ENCODE measurements around the gene SRGAP3.

The SRGAP3 gene

GRCh38 chr3:9233814-9234600 is 15.4 kb downstream of the SRGAP3 start:
- no peak for FAIRE-seq
- DNase-seq (ENCODE audit: insufficient read length): no peak
- TF ChIP-seq TAF1 (IDR thresholded peaks at IDR 0.05; ENCODE audit: borderline replicate concordance, low read depth, low read length): no peak
- no peak for TF ChIP-seq POLR2AphosphoS5 (IDR thresholded peaks at IDR 0.05; ENCODE audit: low read depth, low read length)
- TF ChIP-seq POLR2A (IDR thresholded peaks at IDR 0.05; ENCODE audit: low read depth, low read length): no peak

DNA sequence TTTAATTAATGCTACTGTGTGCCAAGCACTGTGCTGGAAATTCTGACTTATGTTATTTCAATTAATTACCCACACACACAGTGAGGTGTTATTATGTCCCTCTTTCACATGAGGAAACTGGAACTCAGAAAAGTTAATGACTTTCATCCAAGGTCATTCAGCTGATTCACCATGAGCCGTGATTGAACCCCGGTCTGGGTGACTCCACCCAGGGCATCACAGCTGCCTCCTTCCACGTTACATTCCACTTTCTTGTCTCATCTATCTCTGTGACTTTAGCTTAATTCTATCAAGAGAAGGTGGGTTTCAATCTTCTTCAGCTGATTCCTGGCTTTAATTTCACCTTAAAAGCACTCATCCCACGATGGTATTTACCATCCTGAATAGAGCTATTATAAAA is 16.3 kb downstream of the SRGAP3 start:
- TF ChIP-seq POLR2AphosphoS5 (IDR thresholded peaks at IDR 0.05; ENCODE audit: low read depth, low read length) (no peak), TAF1 (IDR thresholded peaks at IDR 0.05; ENCODE audit: borderline replicate concordance, low read depth, low read length) (no peak), POLR2A (IDR thresholded peaks at IDR 0.05; ENCODE audit: low read depth, low read length) (no peak)
- FAIRE-seq: no peak
- DNase-seq (ENCODE audit: insufficient read length): no peak

DNA sequence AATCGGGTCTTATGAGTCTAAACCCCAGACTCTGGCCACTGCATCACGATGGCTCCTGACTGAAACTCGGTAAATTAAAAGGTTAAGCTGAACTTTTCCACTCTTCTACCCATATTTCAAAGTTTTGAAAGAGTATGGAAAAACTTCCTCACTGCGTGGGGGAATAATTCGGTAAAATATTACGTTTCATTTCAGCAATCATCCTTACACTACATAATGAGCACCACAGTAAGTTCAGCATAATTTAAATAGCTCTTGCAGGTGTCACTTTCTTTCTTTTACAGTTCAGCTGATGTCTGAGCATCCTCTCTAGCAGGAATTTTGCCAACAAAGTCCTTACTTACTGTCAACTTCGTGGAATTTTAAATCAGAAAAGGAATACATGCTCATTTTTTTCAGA is 17.5 kb downstream of the SRGAP3 start:
- FAIRE-seq (no peak), DNase-seq (ENCODE audit: insufficient read length) (no peak)
- no peak for TF ChIP-seq TAF1 (IDR thresholded peaks at IDR 0.05; ENCODE audit: borderline replicate concordance, low read depth, low read length)
- no peak for TF ChIP-seq POLR2A (IDR thresholded peaks at IDR 0.05; ENCODE audit: low read depth, low read length)
- no peak for TF ChIP-seq POLR2AphosphoS5 (IDR thresholded peaks at IDR 0.05; ENCODE audit: low read depth, low read length)

DNA sequence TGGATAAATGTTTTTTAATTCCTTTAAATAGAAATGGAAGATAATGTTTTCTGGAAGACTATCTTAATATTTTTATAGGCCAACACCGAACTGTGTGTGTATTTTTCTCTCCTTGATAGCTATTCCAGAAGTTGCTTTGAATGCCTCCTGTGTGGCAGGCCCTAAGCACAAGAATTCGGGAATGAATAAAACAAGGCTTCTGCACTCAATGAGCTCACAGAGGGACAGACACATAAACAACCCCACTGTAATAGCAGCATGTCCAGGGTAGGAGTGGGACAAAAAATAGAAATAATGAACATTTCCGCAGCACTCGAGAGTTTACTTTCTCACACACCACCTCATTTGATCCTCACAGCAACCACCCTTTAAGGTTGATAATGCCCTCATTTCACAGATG is 18.0 kb downstream of the SRGAP3 start:
- FAIRE-seq (no peak), DNase-seq (ENCODE audit: insufficient read length) (no peak)
- TF ChIP-seq POLR2AphosphoS5 (IDR thresholded peaks at IDR 0.05; ENCODE audit: low read depth, low read length) (no peak), TAF1 (IDR thresholded peaks at IDR 0.05; ENCODE audit: borderline replicate concordance, low read depth, low read length) (no peak), POLR2A (IDR thresholded peaks at IDR 0.05; ENCODE audit: low read depth, low read length) (no peak)

GRCh38 chr3:9231006-9231405 is 18.4 kb downstream of the SRGAP3 start:
- TF ChIP-seq POLR2AphosphoS5 (IDR thresholded peaks at IDR 0.05; ENCODE audit: low read depth, low read length): no peak
- no peak for TF ChIP-seq TAF1 (IDR thresholded peaks at IDR 0.05; ENCODE audit: borderline replicate concordance, low read depth, low read length)
- no peak for TF ChIP-seq POLR2A (IDR thresholded peaks at IDR 0.05; ENCODE audit: low read depth, low read length)
- FAIRE-seq (no peak), DNase-seq (ENCODE audit: insufficient read length) (no peak)

DNA sequence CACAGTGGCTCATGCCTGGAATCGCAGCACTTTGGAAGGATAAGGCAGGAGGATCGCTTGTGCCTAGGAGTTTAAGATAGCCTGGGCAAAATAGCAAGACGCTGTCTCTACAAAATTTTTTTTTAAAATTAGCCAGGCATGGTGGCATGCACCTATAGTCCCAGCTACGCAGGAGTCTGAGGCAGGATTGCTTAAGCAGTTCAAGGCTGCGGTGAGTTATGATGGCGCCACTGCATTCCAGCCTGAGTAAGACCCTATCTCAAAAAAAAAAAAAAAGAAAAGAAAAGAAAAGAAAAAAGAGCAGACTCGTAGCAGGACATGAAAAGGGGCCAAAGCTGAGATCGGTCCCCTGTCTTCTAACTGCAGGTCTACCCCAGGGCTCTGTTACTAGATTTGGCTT is 18.9 kb downstream of the SRGAP3 start:
- FAIRE-seq (no peak), DNase-seq (ENCODE audit: insufficient read length) (no peak)
- no peak for TF ChIP-seq TAF1 (IDR thresholded peaks at IDR 0.05; ENCODE audit: borderline replicate concordance, low read depth, low read length)
- no peak for TF ChIP-seq POLR2A (IDR thresholded peaks at IDR 0.05; ENCODE audit: low read depth, low read length)

- DNase-seq (ENCODE audit: insufficient read length) (no peak), FAIRE-seq (no peak)
- TF ChIP-seq POLR2A (IDR thresholded peaks at IDR 0.05; ENCODE audit: low read depth, low read length): no peak
- no peak for TF ChIP-seq POLR2AphosphoS5 (IDR thresholded peaks at IDR 0.05; ENCODE audit: low read depth, low read length)
- no peak for TF ChIP-seq TAF1 (IDR thresholded peaks at IDR 0.05; ENCODE audit: borderline replicate concordance, low read depth, low read length)
Measured at GRCh38 chr3:9229879-9230278, 19.6 kb downstream of the SRGAP3 start.

DNA sequence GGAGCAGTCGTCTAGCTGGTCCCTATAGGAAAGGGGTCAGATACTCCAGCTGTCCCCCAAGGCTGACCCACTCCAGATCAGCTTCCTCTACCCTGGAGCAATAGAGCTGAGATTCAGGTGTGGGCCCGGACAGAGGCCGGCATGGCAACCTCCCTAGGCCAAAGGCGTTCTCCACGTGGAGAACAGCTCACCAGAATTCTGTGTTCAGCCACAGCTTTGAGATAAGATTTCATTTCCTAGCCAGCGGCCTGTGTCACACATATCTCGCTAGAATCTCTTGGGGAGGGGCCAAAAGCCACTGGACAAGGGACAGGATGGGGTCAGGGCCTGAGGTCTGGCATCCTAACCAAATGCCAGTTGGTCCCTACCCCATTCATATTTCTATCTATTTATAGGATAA is 20.1 kb downstream of the SRGAP3 start:
- no peak for DNase-seq (ENCODE audit: insufficient read length)
- no peak for FAIRE-seq

GRCh38 chr3:9226326-9226725 is 23.1 kb downstream of the SRGAP3 start:
- no peak for TF ChIP-seq POLR2A (IDR thresholded peaks at IDR 0.05; ENCODE audit: low read depth, low read length)
- no peak for TF ChIP-seq POLR2AphosphoS5 (IDR thresholded peaks at IDR 0.05; ENCODE audit: low read depth, low read length)
- TF ChIP-seq TAF1 (IDR thresholded peaks at IDR 0.05; ENCODE audit: borderline replicate concordance, low read depth, low read length): no peak
- DNase-seq (ENCODE audit: insufficient read length): no peak
- FAIRE-seq: no peak

More for the DNA sequence above, 20.1 kb downstream of the SRGAP3 start:
- no peak for TF ChIP-seq TAF1 (IDR thresholded peaks at IDR 0.05; ENCODE audit: borderline replicate concordance, low read depth, low read length)
- TF ChIP-seq POLR2AphosphoS5 (IDR thresholded peaks at IDR 0.05; ENCODE audit: low read depth, low read length): no peak
- TF ChIP-seq POLR2A (IDR thresholded peaks at IDR 0.05; ENCODE audit: low read depth, low read length): no peak

DNA sequence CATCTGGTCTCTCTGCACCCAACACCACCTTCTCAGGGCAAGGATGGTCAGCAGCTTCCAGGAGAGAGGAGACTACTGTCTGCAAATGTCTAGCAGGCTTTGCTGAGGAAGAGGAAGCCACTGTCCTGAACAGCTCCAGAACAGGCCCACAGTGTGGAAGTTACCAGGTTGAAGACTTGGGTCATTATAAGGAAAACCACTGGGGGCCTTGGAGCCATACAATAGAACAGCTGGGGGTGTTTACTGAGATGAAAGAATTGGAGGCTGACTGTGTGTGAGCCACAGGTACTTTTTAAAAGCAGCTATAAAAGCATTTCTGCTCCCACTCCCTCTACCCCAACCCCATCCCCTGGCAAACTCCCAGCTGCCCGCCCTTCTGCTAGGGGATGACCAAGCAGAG is 24.2 kb downstream of the SRGAP3 start:
- no peak for FAIRE-seq
- no peak for DNase-seq (ENCODE audit: insufficient read length)
- TF ChIP-seq POLR2AphosphoS5 (IDR thresholded peaks at IDR 0.05; ENCODE audit: low read depth, low read length): no peak
- no peak for TF ChIP-seq TAF1 (IDR thresholded peaks at IDR 0.05; ENCODE audit: borderline replicate concordance, low read depth, low read length)
- TF ChIP-seq POLR2A (IDR thresholded peaks at IDR 0.05; ENCODE audit: low read depth, low read length): no peak

DNA sequence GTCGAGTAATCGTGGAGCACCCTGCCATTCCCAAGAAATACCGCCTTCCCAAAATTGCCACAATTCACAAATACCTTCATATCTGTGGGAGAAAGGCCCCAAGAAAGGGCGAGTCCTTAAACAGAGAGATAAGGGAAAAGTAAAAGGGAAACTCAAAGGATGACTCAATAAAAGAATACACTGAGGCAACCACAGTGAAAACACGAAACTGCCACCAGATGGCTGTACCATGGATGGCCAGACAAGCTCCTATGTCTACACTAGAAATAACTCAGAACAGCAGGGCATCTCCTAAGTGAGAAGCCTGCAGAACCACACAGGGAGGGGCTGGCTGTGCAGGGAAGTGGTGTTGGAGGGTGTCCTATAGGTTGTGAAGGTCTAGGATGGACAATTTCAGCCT is 25.0 kb downstream of the SRGAP3 start:
- FAIRE-seq: peak; percentile 91
- peak; percentile 44 for DNase-seq (ENCODE audit: insufficient read length)
- no peak for TF ChIP-seq POLR2A (IDR thresholded peaks at IDR 0.05; ENCODE audit: low read depth, low read length)
- TF ChIP-seq POLR2AphosphoS5 (IDR thresholded peaks at IDR 0.05; ENCODE audit: low read depth, low read length): no peak
- TF ChIP-seq TAF1 (IDR thresholded peaks at IDR 0.05; ENCODE audit: borderline replicate concordance, low read depth, low read length): no peak

DNA sequence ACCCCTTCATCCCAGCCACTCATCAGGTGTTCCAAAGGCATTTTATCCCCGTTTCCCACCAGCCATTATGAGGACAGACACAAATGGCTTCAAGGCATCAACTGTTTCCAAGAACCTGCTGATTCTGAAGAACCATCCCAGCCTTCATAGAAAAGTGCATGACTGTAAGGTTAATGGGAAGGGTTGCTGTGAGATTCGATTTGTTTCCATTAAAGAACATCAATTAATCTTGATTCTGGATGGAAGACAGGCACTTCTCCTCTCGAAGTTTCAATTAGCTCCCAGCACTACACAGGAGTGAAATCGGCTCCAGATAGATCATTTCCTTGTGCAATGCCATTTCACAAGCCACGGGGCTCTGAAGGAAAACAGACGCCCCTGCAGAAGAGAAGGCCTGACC is 25.8 kb downstream of the SRGAP3 start:
- TF ChIP-seq POLR2AphosphoS5 (IDR thresholded peaks at IDR 0.05; ENCODE audit: low read depth, low read length): no peak
- TF ChIP-seq POLR2A (IDR thresholded peaks at IDR 0.05; ENCODE audit: low read depth, low read length): no peak
- no peak for TF ChIP-seq TAF1 (IDR thresholded peaks at IDR 0.05; ENCODE audit: borderline replicate concordance, low read depth, low read length)
- DNase-seq (ENCODE audit: insufficient read length) (no peak), FAIRE-seq (no peak)
